GM20000 (cell line): ENCODE data around the gene CHKB.

Experiments
- DNase-seq: peaks from one replicate; pipeline ENCODE4 v3.0.0; 2012; ENCODE audit warnings: low spot score
- CTCF ChIP-seq: IDR thresholded peaks from 2 replicates; pipeline ENCODE4 v1.5.1; 2012; ENCODE audit warnings: mild to moderate bottlenecking, control low read depth; ENCODE audit errors: extremely low read depth, missing control alignments

The CHKB gene

GRCh38 chr22:50548040-50548920 is 34.4 kb downstream of the CHKB start:
- DNase-seq, result peak; percentile 86
- no peak for TF ChIP-seq CTCF

GRCh38 chr22:50547263-50547985 is 35.2 kb downstream of the CHKB start:
- DNase-seq, result peak; percentile 56
- no peak for TF ChIP-seq CTCF

GRCh38 chr22:50546326-50547262 is 36.1 kb downstream of the CHKB start:
- peak; percentile 34 for DNase-seq
- TF ChIP-seq CTCF, result no peak

GRCh38 chr22:50545522-50546325 is 36.9 kb downstream of the CHKB start, which contains the start of gene KLHDC7B:
KLHDC7B (plus strand) TSS chr22:50545899; CDS start chr22:50546244, 345 bp downstream.
- TF ChIP-seq CTCF, result no peak
- peak; percentile 51 for DNase-seq

- peak; percentile 54 for DNase-seq
- TF ChIP-seq CTCF, result no peak
Observed at GRCh38 chr22:50544746-50545253, 37.8 kb downstream of the CHKB start.

- DNase-seq, result peak; percentile 88
- TF ChIP-seq CTCF, result peak; percentile 74
Observed at GRCh38 chr22:50544078-50544745, 38.4 kb downstream of the CHKB start.
